Measurements from ENCODE around the gene IGLL5.

The IGLL5 gene

GRCh38 chr22:22842085-22842484 lies 45.5 kb upstream of the IGLL5 start:
- TF ChIP-seq CTCF (IDR thresholded peaks at IDR 0.05; ENCODE audit: low read depth, low read length, missing control alignments), result no peak
- no peak for DNase-seq
- peaks cover 25% of the 10 kb centered on the region for H3K27me3 ChIP-seq (replicated peaks)
- in situ Hi-C loops (cut with HindIII; ENCODE audit: low pct_ligation_motif_present, low sequenced_read_pairs), result no loop called here
- H3K4me3 ChIP-seq (ENCODE audit: low read depth, low read length), result no peak overlapping the region
- no peak overlapping the region for H3K27ac ChIP-seq
- no peaks in the 10 kb centered on the region for H3K36me3 ChIP-seq (replicated peaks)

- TF ChIP-seq CTCF (IDR thresholded peaks at IDR 0.05; ENCODE audit: low read depth, low read length, missing control alignments), result no peak
- Histone ChIP-seq H3K4me3 (ENCODE audit: low read depth, low read length) (no peak overlapping the region), H3K27ac (no peak overlapping the region), H3K27me3 (replicated peaks) (peaks cover 36% of the 10 kb centered on the region), H3K36me3 (replicated peaks) (no peaks in the 10 kb centered on the region)
- no peak for DNase-seq
- in situ Hi-C loops (cut with HindIII; ENCODE audit: low pct_ligation_motif_present, low sequenced_read_pairs), result no loop called here
Measured at GRCh38 chr22:22843848-22844247, 43.8 kb upstream of the IGLL5 start.

- in situ Hi-C loops (cut with HindIII; ENCODE audit: low pct_ligation_motif_present, low sequenced_read_pairs), result no loop called here
- TF ChIP-seq CTCF (IDR thresholded peaks at IDR 0.05; ENCODE audit: low read depth, low read length, missing control alignments), result no peak
- no peak for DNase-seq
- no peaks in the 10 kb centered on the region for H3K36me3 ChIP-seq (replicated peaks)
- H3K4me3 ChIP-seq (ENCODE audit: low read depth, low read length), result no peak overlapping the region
- no peak overlapping the region for H3K27ac ChIP-seq
- peaks cover 51% of the 10 kb centered on the region for H3K27me3 ChIP-seq (replicated peaks)
Measured at GRCh38 chr22:22847241-22847640, 40.4 kb upstream of the IGLL5 start.

- Histone ChIP-seq H3K4me3 (ENCODE audit: low read depth, low read length) (no peak overlapping the region), H3K27ac (no peak overlapping the region), H3K36me3 (replicated peaks) (no peaks in the 10 kb centered on the region), H3K27me3 (replicated peaks) (peaks cover 60% of the 10 kb centered on the region)
- in situ Hi-C loops (cut with HindIII; ENCODE audit: low pct_ligation_motif_present, low sequenced_read_pairs), result no loop called here
- TF ChIP-seq CTCF (IDR thresholded peaks at IDR 0.05; ENCODE audit: low read depth, low read length, missing control alignments), result peak; percentile 98
- peak; percentile 22 for DNase-seq
Measured at GRCh38 chr22:22848364-22848866, 39.2 kb upstream of the IGLL5 start.

- H3K36me3 ChIP-seq (replicated peaks), result no peaks in the 10 kb centered on the region
- no peak overlapping the region for H3K4me3 ChIP-seq (ENCODE audit: low read depth, low read length)
- peak overlapping the region; percentile 11 for H3K27ac ChIP-seq
- peaks cover 57% of the 10 kb centered on the region for H3K27me3 ChIP-seq (replicated peaks)
- TF ChIP-seq CTCF (IDR thresholded peaks at IDR 0.05; ENCODE audit: low read depth, low read length, missing control alignments), result no peak
- in situ Hi-C loops (cut with HindIII; ENCODE audit: low pct_ligation_motif_present, low sequenced_read_pairs), result no loop called here
- DNase-seq, result no peak
Measured at GRCh38 chr22:22849640-22850610, 37.7 kb upstream of the IGLL5 start.

Measured in brain microvascular endothelial cell (primary cell).